Esophagus muscularis mucosa (tissue), 4 donors: ENCODE measurements around the gene NDST1. TPM values are rescaled to one million over a fixed set of nuclear protein-coding genes. Genes with fewer than 3 reads are reported as not detected.

Experiments
- DNase-seq: peaks from one replicate; pipeline ENCODE4 v3.0.0-alpha.2; 2017; ENCODE audit errors: extremely low spot score
- H3K27ac ChIP-seq, 4 donors: fragments of 200-600 bp; sonication (generic); replicated peaks in 1 of 4; 1 replicate in 3 of 4; 2 replicates in 1 of 4; pipeline ENCODE4 v1.5.1; 2016 to 2019; ENCODE audit warnings: mild to moderate bottlenecking in 1 of 4
- H3K27me3 ChIP-seq, 4 donors: fragments of 200-600 bp; sonication (generic); one replicate each; pipeline versions ENCODE4 v1.5.1 to v1.6.0; 2016 to 2019
- H3K36me3 ChIP-seq, 4 donors: fragments of 200-600 bp; sonication (generic); one replicate each; pipeline ENCODE4 v1.5.1; 2016 to 2019
- H3K4me1 ChIP-seq, 4 donors: fragments of 200-600 bp; sonication (generic); one replicate each; pipeline ENCODE4 v1.5.1; 2016 to 2019
- H3K4me3 ChIP-seq, 4 donors: fragments of 200-600 bp; sonication (generic); 1 replicate in 2 of 4; 2 replicates in 2 of 4; pipeline ENCODE4 v1.5.1; 2016 to 2019; ENCODE audit warnings: mild to moderate bottlenecking in 4 of 4, moderate library complexity in 1 of 4
- H3K9me3 ChIP-seq, 4 donors: fragments of 200-600 bp; sonication (generic); 1 replicate in 3 of 4; 2 replicates in 1 of 4; pipeline ENCODE4 v1.5.1; 2016 to 2019
- EP300 ChIP-seq: sonication (generic); formaldehyde crosslinking; IDR thresholded peaks from one replicate; pipeline ENCODE4 v1.6.1; 2017; ENCODE audit warnings: antibody characterized with exemption
- POLR2A ChIP-seq: fragments of 450-650 bp; IDR thresholded peaks from one replicate; pipeline ENCODE4 v1.6.1; 2017; ENCODE audit warnings: antibody characterized with exemption, moderate library complexity, mild to moderate bottlenecking, low read depth
- POLR2AphosphoS5 ChIP-seq, 2 donors: sonication (generic); formaldehyde crosslinking; IDR thresholded peaks; one replicate each; pipeline ENCODE4 v1.6.1; 2017; ENCODE audit warnings: antibody characterized with exemption in 2 of 2
- WGBS: methylation state at CpG from one replicate; pipeline ENCODE4 v1.1.5; 2018; 5-methylcytosine and 5-hydroxymethylcytosine counted together
- intact Hi-C: fragments of 100-400 bp; cut with DNase I; formaldehyde crosslinking; loops from one replicate; pipeline ENCODE4 v1.15.1; 2023
- total RNA-seq, 4 donors: library from RNA; depleted of rRNA; stranded (reverse); fragments of >200 nt; gene quantifications; one replicate each; pipeline versions ENCODE4 v1.1.0 to v1.2.1, GENCODE V29; 2016
- TF ChIP-seq, protein P1 (sequence below), 3 experiments: fragments of 200-600 bp in 2 of 3; fragments of 450-650 bp in 1 of 3; sonication (generic) in 2 of 3; IDR thresholded peaks; one replicate each; pipeline ENCODE4 v1.5.1; 2017 to 2019; ENCODE audit warnings: antibody characterized with exemption in 3 of 3, mild to moderate bottlenecking in 2 of 3, moderate library complexity in 1 of 3

NDST1 gene
- total RNA-seq, 4 donors from 2014 or later, result 48.2 to 113 (median 74.5) TPM

DNA sequence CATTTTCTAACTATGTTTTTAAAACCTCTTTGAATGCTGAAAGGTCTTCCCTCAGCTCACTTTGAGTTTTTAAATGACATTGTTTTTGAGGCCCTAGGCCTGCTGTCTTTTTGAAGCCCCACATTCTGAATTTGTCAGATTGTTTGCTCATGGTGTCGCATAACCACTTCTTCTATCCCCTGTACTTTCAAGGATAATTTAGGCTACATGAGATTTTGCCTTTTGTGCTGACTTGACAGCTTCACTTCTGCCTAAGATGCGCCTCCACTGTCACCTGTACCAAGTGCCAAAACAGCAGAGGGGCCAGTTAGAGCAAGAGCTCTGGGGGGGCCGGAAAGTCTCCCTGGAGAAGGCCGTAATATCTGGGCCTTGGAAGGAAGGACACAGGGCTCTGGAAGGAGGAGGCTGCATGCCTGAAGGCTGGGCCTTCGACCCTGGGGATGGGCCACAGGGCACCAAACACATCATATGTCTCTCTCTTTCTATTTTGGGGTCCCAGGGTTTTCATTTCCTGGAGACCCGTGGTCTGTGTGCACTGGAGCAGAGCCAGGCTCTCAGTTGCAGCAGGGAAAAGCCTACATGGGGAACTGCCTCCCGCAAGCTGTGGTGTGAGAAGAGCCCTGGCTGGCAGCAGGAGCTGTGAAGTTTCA is 49.1 kb downstream of the NDST1 start:
- peaks cover 26 to 56% (median 46%) of the 10 kb centered on the region in 4 donors for H3K36me3 ChIP-seq

DNA sequence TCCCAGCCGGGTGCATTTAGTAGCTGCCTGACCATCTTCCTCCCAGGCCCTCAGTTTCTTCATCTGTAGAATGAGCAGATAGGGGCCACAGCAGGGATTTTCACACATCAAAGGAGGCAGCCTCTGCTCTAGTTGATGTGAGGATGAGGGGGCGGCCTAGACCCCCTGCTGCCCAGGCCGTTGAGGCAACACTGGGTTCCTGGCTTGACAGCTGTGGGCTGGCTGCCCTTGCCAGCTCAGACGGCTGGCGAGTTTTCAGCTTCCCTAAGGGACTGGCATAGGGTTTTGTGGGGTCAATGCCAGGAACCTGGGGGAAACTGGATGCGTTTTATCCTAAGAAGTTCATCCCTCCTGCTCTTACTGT is 49.6 kb downstream of the NDST1 start:
- no peak for DNase-seq
- Histone ChIP-seq H3K36me3 (peaks cover 25 to 50% (median 41%) of the 10 kb centered on the region in 4 donors), H3K27me3 (no peaks in the 10 kb centered on the region), H3K4me1 (peaks cover 0 to 20% (median 4%) of the 10 kb centered on the region in 4 donors), H3K4me3 (no peak overlapping the region), H3K9me3 (no peaks in the 10 kb centered on the region), H3K27ac (peak overlapping the region in 2 of 4 donors; percentile 4 to 5)
- 76% methylated on average over 3 of the region's 6 CpGs for WGBS
- intact Hi-C loops, result no loop called here
- no peak for TF ChIP-seq POLR2AphosphoS5 (IDR thresholded peaks at IDR 0.05)
- TF ChIP-seq POLR2A, result no peak
- TF ChIP-seq EP300, result no peak

More for the DNA sequence above, 49.1 kb downstream of the NDST1 start:
- 62% methylated on average over 6 of the region's 7 CpGs for WGBS
- peak overlapping the region in 2 of 4 donors; percentile 4 to 24 for H3K27ac ChIP-seq
- intact Hi-C loops, result no loop called here
- peaks cover 0 to 20% (median 4%) of the 10 kb centered on the region in 4 donors for H3K4me1 ChIP-seq
- H3K9me3 ChIP-seq, result no peaks in the 10 kb centered on the region
- TF ChIP-seq POLR2AphosphoS5 (IDR thresholded peaks at IDR 0.05) (no peak), EP300 (no peak), POLR2A (no peak)
- TF ChIP-seq, protein P1, sequence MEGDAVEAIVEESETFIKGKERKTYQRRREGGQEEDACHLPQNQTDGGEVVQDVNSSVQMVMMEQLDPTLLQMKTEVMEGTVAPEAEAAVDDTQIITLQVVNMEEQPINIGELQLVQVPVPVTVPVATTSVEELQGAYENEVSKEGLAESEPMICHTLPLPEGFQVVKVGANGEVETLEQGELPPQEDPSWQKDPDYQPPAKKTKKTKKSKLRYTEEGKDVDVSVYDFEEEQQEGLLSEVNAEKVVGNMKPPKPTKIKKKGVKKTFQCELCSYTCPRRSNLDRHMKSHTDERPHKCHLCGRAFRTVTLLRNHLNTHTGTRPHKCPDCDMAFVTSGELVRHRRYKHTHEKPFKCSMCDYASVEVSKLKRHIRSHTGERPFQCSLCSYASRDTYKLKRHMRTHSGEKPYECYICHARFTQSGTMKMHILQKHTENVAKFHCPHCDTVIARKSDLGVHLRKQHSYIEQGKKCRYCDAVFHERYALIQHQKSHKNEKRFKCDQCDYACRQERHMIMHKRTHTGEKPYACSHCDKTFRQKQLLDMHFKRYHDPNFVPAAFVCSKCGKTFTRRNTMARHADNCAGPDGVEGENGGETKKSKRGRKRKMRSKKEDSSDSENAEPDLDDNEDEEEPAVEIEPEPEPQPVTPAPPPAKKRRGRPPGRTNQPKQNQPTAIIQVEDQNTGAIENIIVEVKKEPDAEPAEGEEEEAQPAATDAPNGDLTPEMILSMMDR (IDR thresholded peaks at IDR 0.05), result no peak
- H3K27me3 ChIP-seq, result no peaks in the 10 kb centered on the region
- H3K4me3 ChIP-seq, result no peak overlapping the region
- DNase-seq, result no peak

DNA sequence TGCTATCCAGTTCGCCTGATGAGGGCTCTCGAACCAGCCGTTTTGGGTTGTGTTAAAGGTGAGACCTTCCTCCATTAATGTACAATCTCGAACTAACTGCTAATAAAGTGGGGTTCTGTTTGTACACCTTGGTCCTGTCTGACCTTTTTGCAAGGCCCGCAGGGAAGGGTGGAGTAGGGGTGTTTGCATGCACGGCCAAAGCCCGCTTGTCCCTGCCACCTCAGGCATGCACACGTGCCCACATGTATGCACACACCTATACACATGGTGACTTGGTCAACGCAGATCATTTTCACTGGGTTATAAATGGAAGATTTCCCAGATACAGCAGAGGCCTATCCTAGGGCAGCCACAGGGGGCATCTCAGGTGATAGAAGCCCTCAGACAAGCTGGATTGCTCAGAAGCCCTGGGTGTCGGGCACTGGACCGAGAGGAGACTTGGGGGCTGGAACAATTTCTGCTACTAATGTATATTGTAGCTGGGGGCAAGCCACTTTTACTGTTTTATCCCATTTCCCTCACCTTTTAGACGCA is 50.2 kb downstream of the NDST1 start:
- Histone ChIP-seq H3K4me3 (no peak overlapping the region), H3K27ac (no peak overlapping the region), H3K36me3 (peaks cover 22 to 44% (median 34%) of the 10 kb centered on the region in 4 donors), H3K4me1 (peaks cover 0 to 20% (median 4%) of the 10 kb centered on the region in 4 donors), H3K9me3 (no peaks in the 10 kb centered on the region), H3K27me3 (no peaks in the 10 kb centered on the region)
- intact Hi-C loops, result no loop called here
- TF ChIP-seq POLR2AphosphoS5 (IDR thresholded peaks at IDR 0.05) (no peak), POLR2A (no peak), EP300 (no peak)
- TF ChIP-seq, protein P1 (IDR thresholded peaks at IDR 0.05), result no peak
- 86% methylated on average over 12 of the region's 12 CpGs for WGBS
- DNase-seq, result no peak

DNA sequence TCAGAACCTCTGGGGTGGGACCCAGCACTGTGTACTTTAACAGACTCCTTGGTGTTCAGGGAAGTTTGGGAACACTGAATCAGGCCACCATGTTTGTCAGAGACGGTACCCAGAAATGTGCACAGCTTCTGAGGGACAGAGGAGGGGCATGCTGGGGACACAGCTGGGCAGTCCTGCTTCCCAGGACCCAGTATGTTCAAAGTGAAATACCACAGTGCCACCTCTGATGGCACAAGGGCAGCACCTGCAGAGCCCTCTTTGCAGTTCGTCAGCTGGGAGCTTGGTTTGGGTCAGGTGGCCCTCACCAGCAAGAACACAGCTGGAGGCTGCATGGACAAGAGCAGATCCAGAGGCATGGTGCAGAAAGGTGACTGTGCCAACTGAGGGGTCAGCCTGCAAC is 51.2 kb downstream of the NDST1 start:
- intact Hi-C loops, result no loop called here
- Histone ChIP-seq H3K4me3 (no peak overlapping the region), H3K4me1 (peaks cover 0 to 20% (median 4%) of the 10 kb centered on the region in 4 donors), H3K27ac (no peak overlapping the region), H3K36me3 (peaks cover 13 to 34% (median 25%) of the 10 kb centered on the region in 4 donors), H3K9me3 (no peaks in the 10 kb centered on the region), H3K27me3 (no peaks in the 10 kb centered on the region)
- TF ChIP-seq, protein P1 (IDR thresholded peaks at IDR 0.05), result no peak
- TF ChIP-seq POLR2A, result no peak
- no peak for TF ChIP-seq EP300
- TF ChIP-seq POLR2AphosphoS5 (IDR thresholded peaks at IDR 0.05), result no peak
- DNase-seq, result no peak
- WGBS, result 64% methylated on average over 2 of the region's 2 CpGs

DNA sequence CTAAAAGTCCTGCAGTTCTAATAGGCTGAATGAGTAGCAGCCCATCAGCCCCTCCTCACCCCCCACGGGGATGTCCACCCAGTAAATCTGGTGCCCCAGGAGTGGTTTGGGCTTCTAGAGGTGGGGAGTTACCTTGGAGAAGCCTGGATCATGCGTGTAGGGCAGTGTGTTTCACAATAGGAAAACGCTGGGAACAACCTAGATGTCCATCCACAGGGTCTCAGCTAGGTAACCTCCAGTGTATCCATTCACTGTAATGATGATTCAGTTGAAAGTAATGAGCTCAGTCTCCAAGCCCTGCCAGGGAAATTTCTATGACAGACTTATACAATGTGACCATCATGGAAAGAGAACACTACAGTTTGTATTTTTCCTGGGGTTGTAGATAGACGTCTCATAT is 51.8 kb downstream of the NDST1 start:
- H3K4me3 ChIP-seq, result no peak overlapping the region
- no peaks in the 10 kb centered on the region for H3K9me3 ChIP-seq
- H3K36me3 ChIP-seq, result peaks cover 8 to 28% (median 20%) of the 10 kb centered on the region in 4 donors
- H3K27ac ChIP-seq, result no peak overlapping the region
- no peak for TF ChIP-seq POLR2A
- no peak for TF ChIP-seq EP300
- TF ChIP-seq, protein P1 (IDR thresholded peaks at IDR 0.05), result no peak
- H3K27me3 ChIP-seq, result no peaks in the 10 kb centered on the region
- peaks cover 0 to 20% (median 4%) of the 10 kb centered on the region in 4 donors for H3K4me1 ChIP-seq
- intact Hi-C loops, result loop anchor here (2.0 kb wide), 1 partner anchor 287 kb away; the partner anchor contains the start of gene IRGM
- 69% methylated on average over 4 of the region's 4 CpGs for WGBS
- DNase-seq, result no peak
